ENCODE results near the gene NHERF1.

NHERF1 gene

DNA sequence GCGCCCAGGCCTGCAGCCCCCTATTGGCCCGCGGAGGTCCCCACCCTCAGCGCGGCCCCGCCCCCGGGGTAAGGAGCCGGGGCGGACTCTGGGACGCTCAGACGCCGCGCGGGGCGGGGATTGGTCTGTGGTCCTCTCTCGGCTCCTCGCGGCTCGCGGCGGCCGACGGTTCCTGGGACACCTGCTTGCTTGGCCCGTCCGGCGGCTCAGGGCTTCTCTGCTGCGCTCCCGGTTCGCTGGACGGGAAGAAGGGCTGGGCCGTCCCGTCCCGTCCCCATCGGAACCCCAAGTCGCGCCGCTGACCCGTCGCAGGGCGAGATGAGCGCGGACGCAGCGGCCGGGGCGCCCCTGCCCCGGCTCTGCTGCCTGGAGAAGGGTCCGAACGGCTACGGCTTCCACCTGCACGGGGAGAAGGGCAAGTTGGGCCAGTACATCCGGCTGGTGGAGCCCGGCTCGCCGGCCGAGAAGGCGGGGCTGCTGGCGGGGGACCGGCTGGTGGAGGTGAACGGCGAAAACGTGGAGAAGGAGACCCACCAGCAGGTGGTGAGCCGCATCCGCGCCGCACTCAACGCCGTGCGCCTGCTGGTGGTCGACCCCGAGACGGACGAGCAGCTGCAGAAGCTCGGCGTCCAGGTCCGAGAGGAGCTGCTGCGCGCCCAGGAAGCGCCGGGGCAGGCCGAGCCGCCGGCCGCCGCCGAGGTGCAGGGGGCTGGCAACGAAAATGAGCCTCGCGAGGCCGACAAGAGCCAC lies at the start of gene NHERF1:
NHERF1 (plus strand) TSS at position 100 of the 750 bp plus-strand sequence; CDS start at position 319, 219 bp downstream.
- DNase-seq = peak; percentile 95

DNA sequence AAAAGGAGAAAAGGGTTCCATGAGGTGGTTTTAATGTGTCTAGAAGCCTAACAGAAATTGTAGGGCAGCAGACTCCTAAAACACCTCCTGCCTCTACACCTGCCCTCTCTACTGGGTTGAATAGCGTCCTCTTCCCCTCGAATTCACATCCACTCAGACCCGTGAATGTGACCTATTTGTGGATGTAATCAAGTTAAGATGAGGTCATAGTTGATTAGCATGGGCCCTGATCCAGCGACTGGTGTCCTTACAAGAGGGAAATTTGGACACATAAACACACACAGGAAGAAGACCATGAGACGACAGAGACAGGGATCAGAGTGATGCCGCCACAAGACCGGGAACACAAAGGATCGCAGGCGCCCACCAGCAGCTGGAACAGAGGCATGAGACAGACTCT lies 49.2 kb upstream of the NHERF1 start:
- no peak for DNase-seq

GRCh38 chr17:74702116-74702871 lies 46.1 kb upstream of the NHERF1 start:
- no peak for DNase-seq

DNA sequence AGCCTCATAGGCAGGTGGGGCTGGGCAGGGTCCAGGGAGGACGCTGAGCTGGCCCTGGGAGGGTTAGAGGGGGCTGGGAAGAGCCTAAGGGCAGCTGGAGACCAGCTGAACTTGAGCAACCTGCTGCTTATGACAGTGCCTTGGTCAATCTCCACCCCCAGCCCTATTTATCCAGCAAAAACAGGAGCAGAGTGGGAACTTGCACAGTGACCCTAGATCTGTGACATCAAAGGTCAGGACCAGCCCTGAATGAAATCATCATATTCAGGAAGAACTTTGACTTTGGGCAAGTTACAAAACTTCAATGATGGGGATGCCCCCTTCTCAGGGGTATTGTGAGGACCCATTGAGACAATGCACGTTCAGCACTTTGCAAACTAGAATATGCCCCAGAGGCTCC lies 45.1 kb upstream of the NHERF1 start:
- DNase-seq = no peak

DNA sequence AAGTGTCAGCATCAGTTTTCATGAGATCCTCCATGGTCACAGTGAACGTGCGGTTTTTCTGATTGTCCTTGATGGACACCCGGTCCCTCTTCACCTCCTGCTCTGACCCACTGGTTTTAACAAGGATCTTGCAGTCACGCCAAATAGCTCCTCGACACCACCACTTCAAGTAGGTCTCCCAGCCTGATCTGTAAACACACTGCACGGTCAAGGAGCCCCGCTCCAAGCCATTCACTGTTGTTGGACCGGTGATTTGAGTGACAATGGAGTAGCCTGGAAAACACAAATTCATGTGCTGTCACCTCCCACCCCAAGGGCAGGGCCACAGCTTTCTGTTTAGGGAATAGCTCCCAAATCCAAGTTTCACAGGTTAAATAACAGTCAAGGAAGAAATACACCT lies 43.9 kb upstream of the NHERF1 start:
- no peak for DNase-seq

GRCh38 chr17:74711058-74711824 lies 37.2 kb upstream of the NHERF1 start:
- DNase-seq = no peak

GRCh38 chr17:74712301-74712700 lies 36.1 kb upstream of the NHERF1 start:
- no peak for DNase-seq

GRCh38 chr17:74712756-74713155 lies 35.7 kb upstream of the NHERF1 start, which contains the start of gene CD300LF:
Gene CD300LF (minus strand): TSS chr17:74712923. CDS start chr17:74712866, 57 bp downstream.
- no peak for DNase-seq

DNA sequence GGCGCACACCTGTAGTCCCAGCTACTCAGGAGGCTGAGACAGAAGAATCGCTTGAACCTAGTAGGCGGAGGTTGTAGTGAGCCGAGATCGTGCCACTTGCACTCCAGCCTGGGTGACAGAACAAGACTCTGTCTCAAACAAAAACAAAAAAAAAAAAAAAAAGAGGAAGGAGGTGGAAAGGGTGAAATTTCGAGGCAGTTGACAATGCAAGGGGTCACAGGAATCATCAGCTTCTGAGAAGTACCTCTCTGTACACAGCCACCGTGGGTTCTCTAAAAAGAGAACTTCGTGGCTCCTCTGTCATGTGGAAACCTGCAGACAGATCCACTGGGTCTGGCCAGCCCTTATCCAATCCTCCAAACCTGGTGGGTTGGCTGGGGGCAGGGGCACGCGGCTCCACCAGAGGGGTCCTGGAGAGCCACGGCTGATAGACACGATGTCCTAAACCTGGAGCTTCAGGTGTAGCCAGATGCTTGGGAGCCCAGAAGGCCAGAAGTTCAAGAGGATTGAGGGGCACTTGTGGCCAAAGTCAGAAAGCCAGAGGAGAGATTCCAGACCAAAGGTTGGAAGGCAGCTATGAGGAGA lies 35.2 kb upstream of the NHERF1 start:
- DNase-seq = no peak

DNA sequence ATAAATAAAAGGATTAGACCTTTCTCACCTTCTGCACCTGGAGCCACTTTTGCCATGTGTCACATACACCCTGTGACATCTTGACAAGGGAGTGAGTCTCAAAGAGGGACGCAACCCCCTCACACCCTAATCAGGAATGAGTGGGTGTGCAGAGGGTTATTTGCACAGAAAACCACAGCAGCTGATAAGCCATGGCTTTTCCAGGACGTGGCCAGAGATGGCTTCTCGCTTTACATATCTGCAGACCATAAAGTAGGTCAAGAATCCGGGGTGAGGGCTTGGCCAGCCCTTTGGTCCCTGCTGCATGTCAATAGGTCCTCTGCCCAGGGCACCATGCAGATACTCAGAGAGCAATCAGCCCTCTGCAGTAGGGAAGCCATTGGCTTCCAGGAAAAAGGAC lies 33.3 kb upstream of the NHERF1 start:
- no peak for DNase-seq

GRCh38 chr17:74720506-74720905 lies 27.9 kb upstream of the NHERF1 start:
- no peak for DNase-seq

GRCh38 chr17:74722782-74723181 lies 25.6 kb upstream of the NHERF1 start:
- no peak for DNase-seq

- no peak for DNase-seq
These were observed 24.5 kb upstream of the NHERF1 start for GRCh38 chr17:74723891-74724290.

GRCh38 chr17:74725111-74725510 lies 23.3 kb upstream of the NHERF1 start:
- no peak for DNase-seq

DNA sequence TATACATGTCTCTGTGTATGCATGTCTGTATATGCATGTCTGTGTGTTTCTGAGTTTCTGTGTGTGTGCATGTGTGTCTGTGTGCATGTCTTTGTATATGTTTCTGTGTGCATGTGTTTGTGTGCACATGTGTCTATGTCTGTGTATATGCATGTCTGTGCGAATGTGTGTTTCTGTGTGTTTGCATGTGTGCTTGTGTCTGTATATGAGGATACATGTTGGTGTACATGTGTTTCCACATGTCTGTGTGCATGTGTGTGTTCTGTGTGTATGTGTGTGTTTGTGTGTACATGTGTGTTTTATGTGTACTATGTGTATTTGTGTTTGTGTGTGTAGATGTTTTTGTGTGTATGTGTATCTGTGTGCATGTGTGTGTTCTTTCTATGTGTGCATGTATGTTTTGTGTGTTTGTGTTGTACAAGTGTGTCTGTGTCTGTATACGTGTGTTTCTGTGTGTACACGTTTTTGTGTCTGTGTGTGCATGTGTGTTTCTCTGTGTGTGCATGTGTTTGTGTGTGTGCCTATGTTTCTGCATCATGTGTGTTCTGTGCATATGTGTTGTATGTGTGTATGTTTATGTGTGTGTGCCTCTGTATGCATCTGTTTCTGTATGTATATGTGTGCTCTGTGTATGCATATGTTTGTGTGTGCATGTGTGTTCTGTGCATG lies 20.3 kb upstream of the NHERF1 start:
- DNase-seq = no peak

DNA sequence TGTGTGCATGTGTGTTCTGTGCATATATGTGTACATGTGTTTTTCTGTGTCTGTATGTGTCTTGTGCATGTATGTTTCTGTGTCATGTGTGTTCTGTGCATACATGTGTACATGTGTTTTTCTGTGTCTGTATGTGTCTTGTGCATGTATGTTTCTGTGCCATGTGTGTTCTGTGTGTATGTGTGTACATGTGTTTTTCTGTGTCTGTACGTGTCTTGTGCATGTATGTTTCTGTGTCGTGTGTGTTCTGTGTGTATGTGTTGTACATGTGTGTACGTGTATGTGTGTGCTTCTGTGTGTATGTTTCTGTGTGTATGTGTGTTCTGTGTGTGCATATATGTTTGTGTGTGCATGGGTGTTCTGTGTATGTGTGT lies 19.7 kb upstream of the NHERF1 start:
- no peak for DNase-seq

DNA sequence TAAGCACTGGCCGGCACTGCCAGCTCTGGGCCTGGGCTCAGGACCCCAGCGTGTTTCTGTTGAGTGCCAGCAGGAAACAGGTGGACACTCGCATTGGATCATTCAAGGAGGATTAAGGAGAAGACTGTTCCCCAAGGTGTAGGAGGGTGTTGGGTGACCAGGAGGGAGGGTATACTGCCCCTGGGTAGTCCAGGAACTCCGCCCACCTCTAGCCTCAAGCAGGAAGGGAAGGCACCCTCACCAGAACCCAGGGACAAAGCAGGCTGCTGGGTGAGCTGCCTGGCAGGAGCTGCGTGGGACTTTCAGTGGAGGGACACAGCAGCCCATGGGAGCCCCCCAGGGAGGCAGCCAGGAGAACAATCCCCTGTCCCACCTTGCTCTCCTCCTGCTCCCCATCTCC lies 19.1 kb upstream of the NHERF1 start:
- no peak for DNase-seq

GRCh38 chr17:74729866-74730265 lies 18.6 kb upstream of the NHERF1 start:
- no peak for DNase-seq

DNA sequence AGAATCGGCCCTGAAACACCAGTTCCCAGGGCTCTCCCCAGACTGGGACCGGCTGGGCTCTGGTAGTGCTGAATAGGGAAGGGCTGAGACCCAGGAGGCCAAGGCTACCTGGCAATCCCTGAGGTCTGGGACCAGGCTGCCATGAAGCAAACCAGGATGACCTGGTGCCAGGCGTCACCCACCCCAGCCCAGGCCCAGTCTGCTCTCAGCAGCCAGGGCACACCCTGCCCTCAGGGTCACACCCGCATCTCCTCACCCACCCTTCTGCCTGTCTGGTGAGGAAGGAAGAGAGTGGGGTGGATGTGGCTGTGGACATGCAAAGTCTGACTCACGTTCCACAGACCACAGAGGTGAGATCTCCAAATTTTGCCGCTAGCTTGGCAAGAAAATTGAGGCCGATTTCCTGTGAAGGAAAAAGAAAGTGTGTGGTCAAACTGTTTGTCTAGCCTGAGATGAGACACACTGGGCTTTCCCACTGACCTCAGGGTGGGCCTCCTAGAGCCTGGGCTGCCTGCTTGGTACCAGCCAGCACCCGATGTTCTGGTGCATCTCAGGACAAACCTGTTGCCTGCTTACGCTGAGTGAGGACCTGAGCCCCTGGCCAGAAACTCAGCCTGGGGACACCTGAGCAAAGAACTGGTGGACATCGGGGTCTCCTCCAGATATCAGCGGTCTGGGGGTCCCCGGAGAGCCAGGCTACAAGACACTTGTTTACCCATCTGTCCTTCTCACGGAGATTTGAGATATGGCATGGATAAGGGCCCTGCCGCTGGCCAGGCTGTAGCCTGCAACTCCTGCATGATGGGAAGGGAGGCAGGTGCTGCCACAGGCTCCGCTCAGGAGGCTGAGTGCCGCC lies 17.7 kb upstream of the NHERF1 start:
- no peak for DNase-seq

DNA sequence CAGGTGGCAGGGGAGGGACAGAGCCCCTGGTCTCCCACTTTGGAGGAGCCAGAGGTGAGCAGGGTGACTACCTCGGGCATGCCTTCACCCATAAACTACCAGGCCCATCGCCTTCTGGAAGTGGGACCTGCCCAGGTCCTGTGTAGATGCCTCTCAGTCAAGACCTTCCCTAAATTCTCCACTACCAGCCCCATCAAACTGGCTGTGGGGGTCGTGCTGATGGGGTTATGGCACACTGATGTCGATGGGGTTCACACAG lies 17.2 kb upstream of the NHERF1 start:
- DNase-seq = no peak

DNA sequence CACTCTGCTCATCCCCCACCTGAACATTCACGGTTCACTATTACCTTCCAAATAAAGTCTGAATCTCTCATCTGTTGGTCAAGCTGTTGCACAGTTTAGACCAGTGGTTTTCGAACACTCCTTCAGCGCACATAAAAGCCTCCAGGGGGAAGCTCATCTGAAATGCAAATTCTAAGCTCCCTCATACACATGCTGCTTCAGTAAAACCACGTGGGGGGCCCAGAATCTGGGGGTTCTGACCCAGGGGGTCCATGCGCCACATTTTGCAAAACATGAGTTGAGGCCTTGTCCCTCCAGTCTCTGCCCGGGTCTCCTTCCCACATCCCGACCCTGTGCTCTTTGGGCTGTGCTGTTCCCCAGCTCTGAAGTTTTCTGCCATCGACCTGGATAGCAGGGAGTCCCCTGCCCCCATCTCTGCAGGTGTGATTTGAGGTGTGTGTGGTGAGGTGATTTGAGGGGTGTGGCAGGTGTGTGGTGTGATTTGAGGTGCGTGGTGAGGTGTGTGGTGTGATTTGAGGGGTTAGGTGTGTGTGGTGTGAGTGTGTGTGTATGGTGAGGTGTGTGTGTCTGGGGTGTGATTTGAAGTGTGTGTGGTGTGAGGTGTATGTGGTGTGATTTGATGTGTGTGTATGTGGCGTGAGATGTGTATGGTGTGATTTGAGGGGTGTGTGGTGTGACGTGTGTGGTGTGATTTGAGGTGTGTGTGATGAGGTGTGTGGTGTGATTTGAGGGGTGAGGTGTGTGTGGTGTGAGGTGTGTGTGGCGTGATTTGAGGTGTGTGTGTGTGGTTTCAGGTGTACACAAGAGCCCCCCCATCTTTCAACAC lies 16.2 kb upstream of the NHERF1 start:
- DNase-seq = no peak

Measured in stimulated activated CD4-positive, alpha-beta T cell treated with anti-CD3 and anti-CD28 coated beads, Interleukin-4, amount 100 ng/mL, for 1 hour (primary cell).